GM18870 (cell line): ENCODE measurements around the gene LRP1B.

Experiments used
- ATAC-seq: cut with Tn5 transposase; IDR thresholded peaks from one replicate; pipeline ENCODE4 v1.9.1; 2021; ENCODE audit warnings: moderate library complexity; ENCODE audit not compliant: unreplicated experiment

LRP1B gene

DNA sequence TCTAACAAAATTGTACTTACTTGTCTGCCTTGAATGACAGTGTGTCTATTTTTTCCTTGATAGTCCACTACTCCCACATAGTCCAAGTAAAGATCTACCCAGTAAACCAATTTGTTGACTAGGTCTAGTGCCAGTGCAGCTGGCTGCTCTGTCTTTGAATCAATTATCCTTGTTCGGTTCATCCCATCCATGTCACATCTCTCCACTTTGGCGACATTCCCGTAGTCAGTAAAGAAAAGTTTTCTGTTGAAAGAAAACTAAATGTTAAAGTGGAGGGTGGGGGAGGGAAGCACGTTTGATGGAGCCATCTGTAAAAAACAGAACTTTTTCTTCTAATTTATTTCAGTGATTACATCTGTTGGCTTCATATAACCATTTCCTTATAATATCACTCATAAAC lies 1068.8 kb downstream of the LRP1B start:
- ATAC-seq, result no peak

- no peak for ATAC-seq
Observed at GRCh38 chr2:141058556-141058955, 1072.3 kb downstream of the LRP1B start.

DNA sequence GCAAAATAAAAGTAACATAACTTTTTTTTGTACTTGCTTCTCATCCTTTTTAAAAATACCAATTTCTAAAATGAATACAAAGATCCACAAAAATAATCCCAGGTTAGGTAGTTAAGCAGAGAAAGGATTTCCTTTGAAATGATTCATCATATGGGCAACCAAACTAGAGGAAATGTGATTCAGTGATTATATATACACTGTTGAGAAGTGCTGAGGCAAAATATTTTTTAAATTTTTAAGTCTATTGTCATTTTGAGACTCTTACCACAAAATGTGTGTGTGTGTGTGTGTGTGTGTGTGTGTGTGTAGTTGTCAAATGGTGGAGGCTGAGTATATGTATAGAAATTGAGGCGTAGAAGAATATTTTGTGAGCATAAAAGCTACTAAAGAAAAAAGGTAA lies 1075.3 kb downstream of the LRP1B start:
- no peak for ATAC-seq

GRCh38 chr2:141048951-141049350 lies 1081.9 kb downstream of the LRP1B start:
- ATAC-seq, result no peak

- ATAC-seq, result no peak
Observed at GRCh38 chr2:141041281-141041680, 1089.5 kb downstream of the LRP1B start.

DNA sequence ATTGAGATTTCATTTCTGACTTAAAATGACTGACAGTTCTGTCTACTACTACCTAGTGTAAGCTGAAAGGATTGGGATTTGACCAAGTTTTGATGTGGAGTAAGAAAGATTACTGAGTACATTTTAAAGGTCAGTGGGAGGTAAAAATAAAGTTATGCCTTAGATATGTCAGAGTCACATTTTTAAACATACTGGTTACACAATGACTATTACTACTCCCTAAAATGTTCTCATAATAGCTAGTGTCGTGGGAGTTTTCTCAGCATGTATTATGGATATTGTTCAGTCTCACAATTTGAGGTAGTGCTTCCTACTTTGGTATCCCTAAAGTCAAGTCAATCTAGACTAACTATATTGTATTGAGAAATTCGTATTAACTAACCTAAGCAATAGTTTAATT lies 1092.5 kb downstream of the LRP1B start:
- ATAC-seq, result no peak

DNA sequence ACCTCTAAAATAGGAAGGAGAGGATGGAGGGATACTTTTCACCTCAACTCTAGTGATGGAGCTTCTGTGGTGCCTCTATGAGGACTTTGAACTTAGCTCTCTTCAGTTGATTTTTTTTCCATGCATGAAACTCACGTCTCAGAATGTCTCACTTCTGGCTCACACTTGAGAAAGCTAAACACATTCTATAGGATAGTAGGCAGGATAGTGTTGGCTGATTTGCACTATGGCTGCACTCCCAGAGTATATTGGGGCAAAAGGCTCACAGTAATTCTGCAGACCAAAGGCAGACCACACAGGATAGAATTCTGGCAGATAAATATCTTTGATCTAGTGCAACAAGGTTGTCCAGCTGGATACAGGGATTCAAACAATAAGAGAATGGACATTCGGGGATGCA lies 1093.5 kb downstream of the LRP1B start:
- no peak for ATAC-seq

- ATAC-seq, result no peak
Observed at GRCh38 chr2:141035846-141036420, 1094.9 kb downstream of the LRP1B start.

DNA sequence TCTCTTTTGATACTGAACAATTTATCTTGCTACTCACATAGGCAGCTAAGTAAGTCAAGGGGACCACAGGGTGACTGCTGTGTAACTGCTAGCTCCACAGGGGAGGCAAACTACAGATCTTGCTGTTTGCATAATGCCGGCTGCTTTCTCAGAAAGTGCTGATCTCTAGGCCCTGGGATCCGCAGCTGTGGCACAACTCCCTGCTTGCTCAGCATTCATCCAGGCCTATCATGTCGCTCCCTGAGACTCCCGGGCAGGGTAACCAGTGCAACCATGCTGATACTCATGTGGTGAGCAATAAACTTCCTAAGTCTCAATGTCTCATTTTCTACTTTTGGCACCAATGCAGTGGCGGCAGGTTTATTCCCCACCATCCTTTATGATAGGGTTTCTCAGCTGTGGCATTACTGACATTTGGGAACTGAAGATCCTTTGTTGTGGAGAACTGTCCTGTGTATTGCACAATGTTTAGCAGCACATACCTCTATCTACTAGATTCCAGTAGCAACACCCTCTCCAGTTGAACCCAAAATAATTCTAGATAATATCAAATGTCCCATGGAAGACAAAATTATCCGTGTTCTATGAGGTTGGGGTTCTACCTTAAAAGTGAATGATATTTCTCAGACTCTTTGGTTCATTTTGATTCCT lies 1101.3 kb downstream of the LRP1B start:
- no peak for ATAC-seq

- no peak for ATAC-seq
Observed at GRCh38 chr2:141027221-141027620, 1103.6 kb downstream of the LRP1B start.

- ATAC-seq, result no peak
Observed at GRCh38 chr2:141021611-141022010, 1109.2 kb downstream of the LRP1B start.

DNA sequence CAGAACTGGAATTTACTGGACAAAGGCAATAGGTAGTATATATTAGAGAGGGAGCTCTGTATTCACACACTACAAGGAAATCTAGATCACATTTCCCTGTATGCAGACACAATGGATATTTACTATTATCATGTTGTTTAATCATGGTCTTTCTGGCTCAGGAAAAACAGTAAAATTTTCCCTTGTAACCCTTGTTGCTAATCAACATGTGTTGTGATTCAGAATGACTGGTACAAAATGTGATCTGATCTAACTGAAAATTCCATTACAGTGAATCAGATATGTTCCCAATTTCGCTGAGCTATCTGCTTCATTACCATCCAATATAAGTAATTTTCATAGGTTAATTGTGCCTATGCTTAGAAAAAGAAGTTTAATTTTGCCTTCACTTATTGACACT lies 1109.7 kb downstream of the LRP1B start:
- ATAC-seq, result no peak

DNA sequence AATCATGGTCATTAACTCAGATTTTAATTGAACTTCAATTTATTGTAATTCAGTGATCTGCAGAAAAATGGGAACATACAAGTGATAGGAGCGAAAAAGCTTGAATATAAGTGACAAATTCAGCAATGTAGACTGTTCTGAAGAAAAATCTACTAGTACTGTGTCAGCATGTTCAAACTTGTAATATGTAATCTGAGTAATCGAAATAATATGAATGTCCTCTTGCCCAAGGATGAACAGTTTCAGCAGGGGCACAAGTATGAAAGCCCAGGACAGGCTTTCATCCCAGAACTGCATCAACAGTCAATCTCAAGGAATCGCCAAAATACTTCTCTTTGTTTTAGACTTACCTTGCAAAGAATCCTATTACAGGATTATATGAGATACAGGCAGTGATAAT lies 1110.5 kb downstream of the LRP1B start:
- ATAC-seq, result no peak

DNA sequence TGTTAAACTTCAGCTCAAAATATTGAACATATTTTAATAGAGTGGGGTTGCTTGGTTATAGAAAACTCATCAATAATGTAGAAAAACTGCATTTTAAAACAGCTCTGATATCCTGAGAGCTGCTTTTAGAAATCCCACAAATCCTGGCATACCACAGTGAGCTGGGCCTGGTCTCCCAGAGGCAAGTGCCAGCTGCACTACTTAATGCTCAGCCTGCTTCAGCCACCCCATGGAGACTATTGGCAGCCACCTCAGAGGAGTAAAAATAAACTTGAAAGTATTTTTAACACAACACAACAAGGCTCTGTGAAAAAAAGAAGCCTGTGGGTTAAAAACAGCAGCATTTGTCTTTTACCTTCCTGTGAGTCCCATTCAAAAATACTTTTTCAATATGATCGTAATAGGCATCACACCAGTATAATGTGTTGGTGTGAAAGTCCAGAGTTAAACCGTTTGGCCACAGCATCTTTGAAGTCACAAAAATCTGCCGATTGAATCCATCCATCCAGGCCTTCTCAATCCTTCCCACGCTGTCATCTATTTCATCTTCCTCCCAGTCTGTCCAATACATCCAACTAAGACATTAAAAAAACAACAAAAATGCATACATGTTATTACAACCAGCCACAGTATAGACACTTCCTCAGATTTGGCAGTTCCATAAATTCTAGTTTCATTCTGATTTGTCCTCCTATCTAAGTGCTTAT lies 1115.3 kb downstream of the LRP1B start:
- no peak for ATAC-seq

DNA sequence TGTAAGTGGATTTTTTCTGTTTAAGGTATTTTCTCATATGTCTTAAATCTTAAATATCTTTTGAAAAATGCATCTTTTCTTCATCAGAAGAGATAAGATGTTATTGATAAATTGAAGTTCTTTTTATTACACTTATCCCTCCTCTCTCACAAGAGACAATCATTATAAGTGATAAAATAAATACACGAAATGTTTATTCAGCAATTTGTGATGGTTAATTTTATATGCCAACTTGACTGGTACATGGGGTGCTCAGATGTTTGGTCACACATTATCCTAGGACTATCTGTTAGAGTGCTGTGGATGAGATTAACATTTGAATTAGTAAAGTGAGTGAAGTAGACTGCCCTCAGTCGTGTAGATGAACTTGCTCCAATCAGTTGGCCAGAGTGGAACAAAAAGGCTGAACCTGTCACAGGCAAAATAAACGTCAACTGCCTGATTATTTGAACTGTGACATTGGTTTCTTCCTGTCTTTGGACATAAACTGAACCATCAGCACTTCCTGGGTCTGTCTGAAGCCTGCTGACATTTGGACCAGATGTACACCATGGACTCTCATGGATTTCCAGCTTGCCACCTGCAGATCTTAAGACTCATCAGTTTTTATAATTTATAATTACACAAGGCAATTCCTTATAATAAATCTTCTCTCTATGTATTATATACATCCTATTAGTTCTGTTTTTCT lies 1126.7 kb downstream of the LRP1B start:
- ATAC-seq, result no peak

DNA sequence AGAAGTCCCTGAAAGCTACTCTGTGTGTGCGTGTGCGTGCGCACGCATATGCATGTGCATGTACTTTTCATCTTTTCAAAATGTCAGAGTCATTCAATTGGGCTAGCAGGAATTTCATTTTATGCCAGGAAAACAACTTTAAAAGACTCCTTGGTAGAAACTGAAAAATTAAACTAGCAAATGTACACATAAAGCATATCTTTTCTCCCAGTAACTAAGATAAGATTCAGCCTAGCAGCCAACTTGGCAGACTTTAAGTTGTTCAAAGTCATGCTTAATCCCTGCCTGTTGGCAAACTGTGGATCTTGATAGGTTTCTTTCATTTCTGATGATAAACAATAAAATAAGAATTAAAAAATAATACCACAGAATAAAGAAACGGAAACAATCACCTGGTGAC lies 1129.1 kb downstream of the LRP1B start:
- no peak for ATAC-seq

DNA sequence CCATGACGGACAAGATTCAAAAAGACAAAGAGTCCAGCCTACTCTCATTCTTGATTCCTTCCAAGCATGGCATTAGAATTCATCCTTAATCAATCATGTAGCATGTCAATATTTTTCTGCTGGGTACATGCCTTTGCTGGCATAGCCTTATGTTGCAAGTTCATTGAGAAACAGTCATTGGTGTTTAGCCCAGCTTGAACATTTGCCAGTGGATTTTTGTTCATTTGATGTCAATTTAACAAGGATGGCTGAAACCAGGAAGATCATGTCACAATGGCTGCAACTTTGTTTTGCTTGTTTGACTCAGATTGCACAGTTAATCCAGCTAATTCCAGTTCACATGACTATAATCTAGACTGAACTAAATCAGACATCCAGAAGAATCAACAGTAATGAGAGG lies 1132.2 kb downstream of the LRP1B start:
- ATAC-seq, result no peak

DNA sequence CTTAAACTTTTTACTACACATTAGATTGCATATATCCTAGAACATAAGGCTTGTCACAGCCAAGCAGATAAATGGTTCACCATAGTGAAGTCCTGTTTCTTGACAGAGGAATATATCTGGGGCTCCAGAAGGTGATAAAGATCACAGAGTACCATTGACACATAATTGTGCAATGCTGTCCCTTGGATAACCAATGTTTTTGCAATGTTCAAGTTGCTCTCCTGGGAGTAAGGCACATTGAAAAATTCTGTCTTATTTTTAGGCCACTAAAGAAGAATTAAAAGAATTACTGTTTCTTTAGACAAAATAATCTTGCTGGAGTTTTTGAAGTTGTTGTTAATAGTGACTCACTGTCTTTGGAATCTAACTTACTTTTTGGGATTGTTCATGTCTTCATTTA lies 1132.8 kb downstream of the LRP1B start:
- no peak for ATAC-seq

DNA sequence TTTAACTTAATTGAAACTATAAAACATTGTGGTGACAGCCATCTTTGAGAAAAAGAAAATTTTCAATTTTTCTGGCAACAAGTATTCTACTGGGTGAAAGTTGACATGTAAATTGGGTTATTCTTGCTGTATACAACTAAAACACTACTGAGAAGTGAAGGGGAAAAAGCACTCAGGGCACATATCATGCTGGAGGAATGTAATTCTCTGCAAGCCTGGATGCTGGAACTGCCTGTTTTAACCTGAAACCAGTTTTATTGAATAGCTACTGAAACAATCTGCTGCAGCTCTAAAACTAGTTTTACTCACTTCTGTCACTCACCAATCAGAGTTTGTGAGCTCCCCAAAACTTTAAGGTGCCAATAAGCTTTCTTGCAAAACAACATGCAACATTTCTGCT lies 1136.0 kb downstream of the LRP1B start:
- no peak for ATAC-seq

GRCh38 chr2:140990416-140990815 lies 1140.4 kb downstream of the LRP1B start:
- ATAC-seq, result no peak

DNA sequence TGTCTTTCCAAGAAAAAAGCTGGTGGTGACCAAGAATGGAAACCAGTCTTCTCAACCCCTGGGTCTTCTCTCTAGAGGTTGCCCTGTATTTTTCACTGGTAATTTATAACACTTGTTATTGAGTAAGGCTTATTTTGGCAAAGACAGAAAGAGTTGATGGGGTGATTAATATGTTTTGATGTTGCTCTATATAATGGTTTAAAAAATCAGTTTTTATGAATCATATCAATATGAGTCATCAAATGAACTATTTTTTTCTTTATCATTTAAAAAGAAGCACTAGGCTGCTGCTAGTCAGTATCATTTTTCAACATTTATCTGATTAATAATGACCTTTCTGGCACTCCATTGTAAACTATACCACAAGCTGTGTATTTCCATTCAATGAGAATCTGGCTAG lies 1142.2 kb downstream of the LRP1B start:
- no peak for ATAC-seq

GRCh38 chr2:140986456-140986855 lies 1144.4 kb downstream of the LRP1B start:
- no peak for ATAC-seq
